IPS-11a (cell line): ENCODE results near the gene COPS3.
"Not testable (repeated sequence)": the region's sequence is repeated elsewhere in the genome, so short reads cannot be mapped to it uniquely, and the experiment has no call there.

ENCODE experiments used
- H3K4me3 ChIP-seq: one replicate; pipeline ENCODE4 v1.5.1; 2013; ENCODE audit warnings: low read depth, low read length, control low read depth

Gene COPS3

DNA sequence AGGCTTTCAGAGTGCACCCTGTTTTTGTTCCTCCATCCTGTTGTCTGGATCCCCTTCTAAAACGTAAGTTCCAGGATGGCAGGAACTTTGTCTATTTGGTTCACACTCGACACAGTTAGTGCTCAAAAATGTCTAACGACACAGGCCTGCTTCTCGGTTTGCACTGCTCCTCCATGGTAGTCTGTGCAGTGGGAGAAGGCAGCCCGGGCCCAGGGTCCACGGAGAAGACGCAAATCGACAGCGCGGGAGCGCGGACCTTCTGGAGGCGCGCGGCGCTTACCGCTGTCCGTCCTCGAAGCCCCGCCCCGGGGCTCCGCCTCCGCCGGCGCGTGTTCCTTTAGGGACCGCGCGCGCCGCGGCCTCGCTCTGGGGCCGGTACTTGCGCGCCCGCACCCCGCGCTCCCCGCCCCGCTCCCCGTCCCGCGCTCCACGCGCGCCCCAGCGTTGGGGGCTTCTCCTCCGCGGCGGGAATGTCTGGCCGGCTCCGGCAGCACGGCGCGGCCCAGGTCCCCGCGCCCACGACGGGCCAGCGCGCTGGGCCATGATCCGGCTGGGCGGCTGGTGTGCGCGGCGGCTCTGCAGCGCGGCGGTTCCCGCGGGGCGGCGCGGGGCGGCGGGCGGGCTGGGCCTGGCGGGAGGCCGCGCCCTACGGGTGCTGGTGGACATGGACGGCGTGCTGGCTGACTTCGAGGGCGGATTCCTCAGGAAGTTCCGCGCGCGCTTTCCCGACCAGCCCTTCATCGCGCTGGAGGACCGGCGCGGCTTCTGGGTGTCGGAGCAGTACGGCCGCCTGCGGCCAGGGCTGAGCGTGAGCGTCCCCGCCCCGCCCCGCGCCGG, 22.2 kb upstream of the COPS3 start, which contains the start of gene NT5M:
Gene NT5M, plus strand, starts transcription at position 364 of the 837 bp plus-strand sequence. Its CDS starts 178 bp downstream, at position 542.
- H3K4me3 ChIP-seq: peak within 1 kb of the TSS; percentile 58

DNA sequence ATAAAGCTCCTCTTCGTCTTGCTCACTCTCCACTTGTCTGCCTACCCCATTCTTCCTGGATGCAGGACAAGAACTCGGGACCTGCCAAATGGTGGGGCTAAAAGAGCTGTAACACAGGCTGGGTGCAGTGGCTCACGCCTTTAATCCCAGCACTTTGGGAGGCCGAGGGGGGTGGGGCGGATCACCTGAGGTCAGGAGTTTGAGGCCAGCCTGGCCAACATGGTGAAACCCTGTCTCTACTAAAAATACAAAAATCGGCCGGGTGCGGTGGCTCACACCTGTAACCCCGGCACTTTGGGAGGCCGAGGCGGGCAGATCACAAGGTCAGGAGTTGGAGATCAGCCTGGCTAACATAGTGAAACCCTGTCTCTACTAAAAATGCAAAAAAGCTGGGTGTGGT, 20.6 kb upstream of the COPS3 start:
- peak overlapping the region; percentile 85 for H3K4me3 ChIP-seq

GRCh38 chr17:17300624-17301568, 19.9 kb upstream of the COPS3 start:
- peak overlapping the region; percentile 85 for H3K4me3 ChIP-seq

- no peak overlapping the region for H3K4me3 ChIP-seq
Measured at GRCh38 chr17:17298108-17298507, 17.1 kb upstream of the COPS3 start.

DNA sequence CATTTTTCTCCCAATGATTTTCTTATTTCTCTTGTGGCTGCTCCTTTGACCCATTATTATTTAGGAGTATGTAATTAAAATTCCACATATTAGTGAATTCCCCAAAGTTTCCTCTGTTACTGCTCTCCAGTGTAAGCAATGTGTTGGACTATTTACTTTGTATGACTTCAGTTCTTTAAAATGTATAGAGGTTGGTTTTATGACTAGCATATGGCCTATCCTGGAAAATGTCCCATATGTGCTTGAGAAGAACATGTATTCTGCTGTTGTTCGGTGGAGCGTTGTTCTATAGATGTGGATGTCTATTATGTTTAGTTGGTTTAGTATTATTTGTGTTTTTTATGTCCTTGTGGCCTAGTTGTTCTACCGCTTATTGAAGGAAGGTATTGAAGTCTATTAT, 16.2 kb upstream of the COPS3 start:
- H3K4me3 ChIP-seq: no peak overlapping the region

- H3K4me3 ChIP-seq: no peak overlapping the region
Measured at GRCh38 chr17:17295141-17295540, 14.1 kb upstream of the COPS3 start.

DNA sequence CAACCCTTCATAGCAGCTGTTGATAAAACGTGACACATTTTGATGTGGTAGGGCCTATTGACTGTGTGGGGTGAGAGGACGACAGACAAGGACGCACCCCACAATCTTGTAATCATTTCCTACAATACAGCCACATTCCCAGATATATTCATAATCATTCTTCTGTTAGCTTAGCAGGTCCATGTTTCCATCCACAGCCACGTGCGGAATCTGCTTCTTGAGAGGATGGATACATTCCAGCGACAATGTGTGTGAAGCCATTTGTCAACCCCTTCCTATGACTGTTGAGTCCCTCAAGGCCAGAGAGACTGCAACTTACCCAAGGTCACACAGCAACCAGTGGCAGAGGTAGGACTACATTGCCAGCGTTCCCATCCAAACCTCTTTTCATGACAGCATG, 8.7 kb upstream of the COPS3 start:
- no peak overlapping the region for H3K4me3 ChIP-seq

DNA sequence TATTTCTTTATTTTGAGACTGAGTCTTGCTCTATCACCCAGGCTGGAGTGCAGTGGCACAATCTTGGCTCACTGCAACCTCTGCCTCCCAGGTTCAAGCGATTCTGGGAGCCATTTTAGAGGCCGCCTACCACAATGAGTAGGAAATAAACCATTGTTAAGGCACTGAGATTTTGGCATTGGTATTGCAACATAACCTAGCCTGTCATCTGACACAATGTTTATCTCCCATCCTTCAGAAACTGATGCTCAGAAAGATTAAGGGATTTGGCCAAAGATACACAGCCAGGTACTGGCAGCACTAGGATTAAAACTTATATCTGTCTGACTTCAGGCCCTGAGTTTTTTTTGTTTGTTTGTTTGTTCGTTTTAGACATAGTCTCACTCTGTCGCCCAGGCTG, 8.0 kb upstream of the COPS3 start:
- no peak overlapping the region for H3K4me3 ChIP-seq

GRCh38 chr17:17285951-17286350, 4.9 kb upstream of the COPS3 start:
- H3K4me3 ChIP-seq: no peak overlapping the region

- peak overlapping the region; percentile 90 for H3K4me3 ChIP-seq
Measured at GRCh38 chr17:17279316-17279715, 1.7 kb downstream of the COPS3 start.

DNA sequence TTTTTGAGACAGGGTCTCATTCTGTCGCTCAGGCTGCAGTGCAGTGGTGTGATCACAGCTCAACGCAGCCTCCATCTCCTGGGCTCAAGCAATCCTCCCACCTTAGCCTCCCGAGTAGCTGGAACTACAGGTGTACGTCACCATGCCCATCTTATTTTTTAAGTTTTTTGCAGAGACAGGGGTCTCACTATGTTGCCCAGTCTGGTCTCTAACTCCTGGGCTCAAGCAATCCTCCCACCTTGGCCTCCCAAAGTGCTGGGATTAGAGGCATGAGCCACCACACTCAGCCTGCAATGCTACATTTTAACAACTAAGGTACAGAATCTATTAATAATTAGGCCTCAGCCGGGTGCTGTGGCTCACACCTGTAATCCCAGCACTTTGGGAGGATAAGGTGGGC, 3.6 kb downstream of the COPS3 start:
- not testable (repeated sequence) for H3K4me3 ChIP-seq

- no peak overlapping the region for H3K4me3 ChIP-seq
Measured at GRCh38 chr17:17275971-17276370, 5.1 kb downstream of the COPS3 start.

GRCh38 chr17:17269926-17270773, 10.9 kb downstream of the COPS3 start:
- no peak overlapping the region for H3K4me3 ChIP-seq

GRCh38 chr17:17264430-17264829, 16.6 kb downstream of the COPS3 start:
- H3K4me3 ChIP-seq: no peak overlapping the region

DNA sequence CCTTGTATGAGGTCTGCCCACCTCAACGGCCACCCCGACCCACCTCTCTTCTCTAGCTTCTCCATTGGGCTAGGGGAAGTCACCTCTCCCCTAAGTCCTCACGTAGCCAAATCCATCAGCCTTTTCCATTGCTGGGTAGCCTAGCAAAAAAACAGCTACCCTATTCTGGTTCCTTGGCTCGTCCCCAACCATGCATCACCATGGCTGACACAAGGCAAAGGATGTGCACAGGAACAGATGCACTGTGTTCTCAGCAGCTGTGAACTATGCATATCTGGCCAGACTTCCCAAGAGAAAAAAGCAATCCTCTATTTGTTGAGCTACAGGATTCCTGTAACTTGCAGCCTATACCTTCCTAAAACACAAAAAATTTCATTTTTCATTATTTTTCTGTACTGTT, 22.0 kb downstream of the COPS3 start:
- H3K4me3 ChIP-seq: no peak overlapping the region

DNA sequence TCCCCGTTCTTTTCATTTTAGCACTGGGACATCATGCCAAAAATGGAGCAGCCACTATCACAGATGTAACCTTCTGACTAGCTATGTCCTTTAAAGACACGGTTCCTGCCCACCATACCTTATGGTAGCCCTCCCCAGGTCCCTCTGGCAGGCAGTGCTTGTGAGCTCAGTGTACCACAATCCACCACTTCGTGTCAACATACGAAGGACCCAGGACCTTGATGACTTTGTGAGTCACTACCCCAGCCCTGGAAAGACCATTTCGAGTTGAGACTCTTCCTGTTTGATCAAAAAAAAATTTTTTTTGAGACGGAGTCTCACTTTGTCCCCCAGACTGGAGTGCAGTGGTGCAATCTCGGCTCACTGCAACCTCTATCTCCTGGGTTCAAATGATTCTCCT, 23.0 kb downstream of the COPS3 start:
- no peak overlapping the region for H3K4me3 ChIP-seq

- H3K4me3 ChIP-seq: no peak overlapping the region
Measured at GRCh38 chr17:17256316-17256715, 24.7 kb downstream of the COPS3 start.

DNA sequence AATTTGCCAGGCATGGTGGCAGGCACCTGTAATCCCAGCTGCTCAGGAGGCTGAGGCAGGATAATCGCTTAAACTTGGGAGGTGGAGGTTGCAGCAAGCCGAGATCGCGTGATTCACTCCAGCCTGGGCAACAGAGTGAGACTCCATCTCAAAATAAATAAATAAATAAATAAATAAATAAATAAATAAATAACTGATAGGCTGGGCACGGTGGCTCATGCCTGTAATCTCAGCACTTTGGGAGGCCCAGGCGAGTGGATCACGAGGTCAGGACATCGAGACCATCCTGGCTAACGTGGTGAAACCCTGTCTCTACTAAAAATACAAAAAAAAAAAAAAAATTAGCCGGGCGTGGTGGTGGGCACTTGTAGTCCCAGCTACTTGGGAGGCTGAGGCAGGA, 25.4 kb downstream of the COPS3 start:
- not testable (repeated sequence) for H3K4me3 ChIP-seq

DNA sequence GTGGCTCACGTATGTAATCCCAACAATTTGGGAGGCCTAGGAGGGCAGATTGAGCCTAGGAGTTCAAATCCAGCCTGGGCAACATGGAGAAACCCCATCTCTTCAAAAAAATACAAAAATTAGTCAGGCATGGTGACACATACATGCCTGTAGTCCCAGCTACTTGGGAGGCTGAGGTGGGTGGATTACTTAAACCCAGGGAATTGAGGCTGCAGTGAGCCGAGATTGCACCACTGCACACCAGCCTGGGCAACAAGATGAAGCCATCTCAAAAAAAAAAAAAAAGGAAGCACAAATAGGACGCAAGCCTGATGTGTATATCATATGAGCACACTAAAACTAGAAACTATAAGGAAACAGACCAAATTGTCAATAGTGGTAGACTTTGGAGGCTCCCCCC, 27.0 kb downstream of the COPS3 start:
- H3K4me3 ChIP-seq: no peak overlapping the region

DNA sequence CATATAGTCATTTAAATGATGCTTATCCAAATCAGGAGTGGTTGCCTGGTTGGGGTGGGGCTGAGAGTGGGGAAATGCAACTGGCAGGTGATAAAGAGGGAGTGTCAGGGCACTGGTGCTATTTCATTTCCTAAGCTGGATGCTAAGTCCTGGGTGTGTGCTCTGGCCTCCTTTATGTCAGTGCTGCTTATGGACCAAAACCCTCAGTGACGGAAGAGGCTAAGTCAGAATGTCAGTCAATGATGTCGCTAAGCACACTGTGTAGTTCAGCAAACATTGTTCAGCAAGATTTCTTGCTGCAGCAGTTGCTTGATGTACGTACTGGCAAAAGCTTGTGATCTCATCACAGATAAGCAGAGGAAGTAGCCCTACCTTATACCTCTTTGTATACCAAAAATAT, 27.6 kb downstream of the COPS3 start:
- no peak overlapping the region for H3K4me3 ChIP-seq

DNA sequence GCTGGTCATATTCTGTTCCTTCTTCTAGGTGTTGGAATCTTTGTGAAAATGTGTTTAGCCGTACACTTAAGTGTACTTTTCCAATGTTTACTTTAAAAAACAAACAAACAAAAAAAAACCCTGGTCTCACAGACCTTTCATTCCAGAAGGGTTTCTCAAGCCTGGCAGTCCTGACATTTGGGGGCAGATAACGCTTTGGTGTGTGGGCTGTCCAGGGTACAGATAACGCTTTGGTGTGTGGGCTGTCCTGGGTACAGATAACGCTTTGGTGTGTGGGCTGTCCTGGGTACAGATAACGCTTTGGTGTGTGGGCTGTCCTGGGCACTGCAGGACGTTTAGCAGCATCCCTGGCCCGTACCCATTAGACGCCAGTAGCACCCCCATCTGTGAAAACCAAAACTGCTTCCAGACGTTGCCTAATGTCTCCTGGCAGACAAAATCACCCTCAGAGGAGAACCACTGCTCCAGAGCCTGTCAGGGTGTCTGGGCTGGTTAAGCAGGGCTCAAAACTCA, 28.8 kb downstream of the COPS3 start:
- H3K4me3 ChIP-seq: no peak overlapping the region
